K562 (cell line): ENCODE data around the gene CILP. TPM values are rescaled to one million over a fixed set of nuclear protein-coding genes. Genes with fewer than 3 reads are reported as not detected.

Source experiments
- ATAC-seq: fragments of 200-7000 bp; cut with Tn5 transposase; 3 replicates; pipeline ENCODE4 v1.9.1; 2020; ENCODE audit warnings: moderate library complexity
- BruUV-seq: library from RNA; stranded (reverse); fragments of 400-500 nt; replicated peaks from 2 replicates; lab custom pipeline; 2021; lab: Mats Ljungman, UMichigan
- CTCF ChIA-PET: fragments of 300-600 bp; formaldehyde crosslinking; extraction: SDS; loops from one replicate; lab custom pipeline; 2021; ENCODE audit warnings: low intra/inter-chr PET ratio; lab: Yijun Ruan, JAX
- POLR2A ChIA-PET: fragments of 300-600, 350-650 bp; sonication (Branson Sonifier 250); formaldehyde crosslinking; extraction: SDS; loops from one replicate; lab custom pipeline; 2021; ENCODE audit warnings: antibody characterized with exemption, inconsistent platforms; lab: Yijun Ruan, JAX
- DNase-seq, 4 experiments: peaks; one replicate each; pipeline versions ENCODE4 v3.0.0 to v3.0.0-alpha.2; 2011 to 2018; ENCODE audit warnings: low spot score in 3 of 4, mixed read lengths in 3 of 4; ENCODE audit errors: extremely low read depth in 1 of 4
- FAIRE-seq: peaks from 2 replicates; lab custom pipeline; 2011; peaks lifted over from hg19 to GRCh38; lab: Jason Lieb, UNC
- H2AFZ ChIP-seq: 2 replicates; pipeline ENCODE4 v1.6.0; 2011; ENCODE audit warnings: low read depth, low read length, control low read depth, inconsistent platforms
- H3K27ac ChIP-seq: fragments of 200-600 bp; 3 replicates; pipeline ENCODE4 v1.8.0; 2011; ENCODE audit warnings: low read depth, mild to moderate bottlenecking, control low read depth, inconsistent platforms, low read length, moderate library complexity, mixed read lengths; ENCODE audit errors: extremely low read depth
- H3K27me3 ChIP-seq, 2 experiments: fragments of 300-600 bp in 1 of 2; 2 replicates in 1 of 2; 3 replicates in 1 of 2; pipeline versions ENCODE4 v1.6.0 to v1.8.0; 2011; ENCODE audit warnings: inconsistent platforms in 2 of 2, low read length in 2 of 2, mild to moderate bottlenecking in 1 of 2, mixed read lengths in 1 of 2, moderate library complexity in 1 of 2; ENCODE audit not compliant: control insufficient read depth in 2 of 2, insufficient read depth in 2 of 2
- H3K36me3 ChIP-seq: fragments of 300-600 bp; 3 replicates; pipeline ENCODE4 v1.8.0; 2011; ENCODE audit warnings: mild to moderate bottlenecking, low read length, inconsistent platforms; ENCODE audit not compliant: control insufficient read depth, insufficient read depth
- H3K4me1 ChIP-seq, 2 experiments: fragments of 200-600 bp in 1 of 2; replicated peaks in 1 of 2; 2 replicates in 1 of 2; 3 replicates in 1 of 2; pipeline versions ENCODE4 v1.5.1 to v1.8.0; 2011; ENCODE audit warnings: inconsistent platforms in 2 of 2, low read length in 2 of 2, mild to moderate bottlenecking in 1 of 2, mixed read lengths in 1 of 2, moderate library complexity in 1 of 2; ENCODE audit not compliant: control insufficient read depth in 2 of 2, insufficient read depth in 2 of 2
- H3K4me2 ChIP-seq: 2 replicates; pipeline ENCODE4 v1.6.1; 2011; ENCODE audit warnings: low read length, control low read depth, inconsistent platforms, mixed read lengths; ENCODE audit not compliant: insufficient read depth
- H3K4me3 ChIP-seq: fragments of 200-600 bp; sonication (generic), shearing (Covaris generic); 2 replicates; pipeline ENCODE4 v1.5.1; 2016; ENCODE audit warnings: control low read depth, inconsistent platforms
- H3K79me2 ChIP-seq: fragments of 200-600 bp; 3 replicates; pipeline ENCODE4 v1.8.0; 2011; ENCODE audit warnings: low read length, inconsistent platforms; ENCODE audit not compliant: control insufficient read depth, insufficient read depth
- H3K9ac ChIP-seq, 2 experiments: 2 replicates each; pipeline versions ENCODE4 v1.6.0 to v1.6.1; 2011; ENCODE audit warnings: low read depth in 2 of 2, low read length in 2 of 2, control low read depth in 1 of 2, inconsistent platforms in 1 of 2, mild to moderate bottlenecking in 1 of 2, mixed read lengths in 1 of 2; ENCODE audit not compliant: insufficient read depth in 1 of 2
- H3K9me1 ChIP-seq: one replicate; pipeline ENCODE4 v1.6.0; 2011; ENCODE audit warnings: inconsistent platforms, mild to moderate bottlenecking, low read length, moderate library complexity; ENCODE audit not compliant: control insufficient read depth, insufficient read depth
- H3K9me3 ChIP-seq: replicated peaks from 2 replicates; pipeline ENCODE4 v1.5.1; 2011; ENCODE audit warnings: low read depth, low read length, inconsistent platforms; ENCODE audit not compliant: control insufficient read depth, insufficient read depth
- H4K20me1 ChIP-seq: replicated peaks from 2 replicates; pipeline ENCODE4 v1.6.1; 2011; ENCODE audit warnings: low read length, inconsistent platforms, mixed read lengths; ENCODE audit not compliant: control insufficient read depth, insufficient read depth
- NFXL1 ChIP-seq: fragments of 450-650 bp; formaldehyde crosslinking; IDR thresholded peaks from 2 replicates; pipeline ENCODE4 v1.4.0; 2021; ENCODE audit warnings: mild to moderate bottlenecking
- PTBP1 ChIP-seq: fragments of 200-400 bp; formaldehyde crosslinking; IDR thresholded peaks from 2 replicates; pipeline ENCODE4 v1.6.1; 2017; ENCODE audit warnings: low read depth, low read length
- RFX7 ChIP-seq: fragments of 250-450 bp; sonication (Bioruptor Pico); IDR thresholded peaks from 2 replicates; pipeline ENCODE4 v1.5.1; 2021; ENCODE audit warnings: mild to moderate bottlenecking
- ZC3H11A ChIP-seq: IDR thresholded peaks from 2 replicates; pipeline ENCODE4 v1.6.1; 2012; ENCODE audit warnings: low read depth, low read length, improper control_type of control experiment
- ZNF12 ChIP-seq: sonication (generic); formaldehyde crosslinking; IDR thresholded peaks from 2 replicates; pipeline ENCODE4 v1.4.0; 2020; ENCODE audit warnings: mild to moderate bottlenecking, missing genetic modification reagents
- WGBS: fragments of 100-300 bp; shearing (Covaris generic); methylation state at CpG from one replicate; pipeline ENCODE4 v1.1.6; 2016; ENCODE audit warnings: low coverage, mixed read lengths; ENCODE audit not compliant: insufficient coverage; ENCODE audit errors: missing lambda C conversion rate; 5-methylcytosine and 5-hydroxymethylcytosine counted together
- in situ Hi-C: fragments of 300-500 bp; cut with MboI; formaldehyde crosslinking; loops from 4 replicates; pipeline ENCODE4 v1.15.0; 2018; ENCODE audit warnings: inconsistent platforms, mixed read lengths
- intact Hi-C: fragments of 100-400 bp; cut with micrococcal nuclease; formaldehyde crosslinking; loops from 2 replicates; pipeline ENCODE4 v1.14.2; 2022
- polyA plus RNA-seq, 8 experiments: library from polyadenylated mRNA; depleted of rRNA in 4 of 8; stranded (reverse) in 5 of 8; unstranded in 3 of 8; fragments of >200 nt; fragmentation: Nextera tagmentation in 2 of 8; fragmentation: Illumina TruSeq in 1 of 8; extraction: Ambion mirVana in 2 of 8; extraction: Trizol in 1 of 8; gene quantifications; 2 replicates each; pipeline versions ENCODE4 v1.2.1 to v1.2.3, GENCODE V29; 2011 to 2014; ENCODE audit warnings: inconsistent platforms in 1 of 8, missing spikeins in 1 of 8
- total RNA-seq, 7 experiments: library from RNA; depleted of rRNA in 6 of 7; stranded (reverse); fragments of >200 nt in 6 of 7; fragmentation: Illumina TruSeq in 2 of 7; extraction: Trizol in 2 of 7; gene quantifications; 2 replicates each; pipeline versions ENCODE4 v1.2.1 to v1.2.3, GENCODE V29; 2011 to 2021; ENCODE audit warnings: low replicate concordance in 1 of 7
- TF ChIP-seq, protein P1 (sequence below), 2 experiments: fragments of 450-650 bp; IDR thresholded peaks; 2 replicates each; pipeline ENCODE4 v1.6.1; 2016

The CILP gene
- total and polyA plus RNA-seq, 9 of the 15 experiments (the other 6 are each of a cell fraction or from before 2014, with no cell fraction given): 0.03 TPM; not detected in 8

DNA sequence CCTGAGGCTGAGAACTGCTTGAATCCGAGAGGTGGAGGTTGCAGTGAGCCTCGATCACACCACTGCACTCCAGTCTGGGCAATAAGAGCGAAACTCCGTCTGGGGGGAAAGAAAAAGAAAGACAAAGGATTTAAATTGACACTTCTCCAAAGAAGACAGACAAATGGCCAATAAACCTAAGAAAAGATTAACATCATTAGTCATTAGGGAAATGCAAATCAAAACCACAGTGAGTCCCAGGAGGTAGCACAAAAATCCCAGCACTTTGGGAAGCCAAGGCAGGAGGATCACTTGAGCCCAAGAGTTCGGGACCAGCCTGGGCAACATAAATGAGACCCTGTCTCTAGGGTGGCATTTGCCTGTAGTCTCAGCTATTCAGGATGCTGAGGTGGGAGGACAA, 38.7 kb downstream of the CILP start (continued):
- no peak for TF ChIP-seq PTBP1
- TF ChIP-seq ZNF12 (CRISPR knock-in tag): no peak
- no peak for TF ChIP-seq ZC3H11A

GRCh38 chr15:65171428-65171827, 39.8 kb downstream of the CILP start:
- FAIRE-seq (no peak), DNase-seq (no peak), ATAC-seq (no peak)
- H3K9me3 ChIP-seq: no peaks in the 10 kb centered on the region
- in situ Hi-C loops (no loop called here), intact Hi-C loops (no loop called here)
- H3K4me3 ChIP-seq: no peak overlapping the region
- no peaks in the 10 kb centered on the region for H3K27me3 ChIP-seq
- H3K9me1 ChIP-seq: no peaks in the 10 kb centered on the region
- peaks cover 2% of the 10 kb centered on the region; the same call in 1 of the 3 replicates for H3K79me2 ChIP-seq
- ChIA-PET POLR2A (interaction anchor here (1.3 kb wide), 1 partner anchor 11 kb away, joined by 5 read pairs; no protein-coding TSS in a partner anchor), CTCF (no interaction called here)
- 94% methylated on average over 5 of the region's 5 CpGs for WGBS
- H3K4me2 ChIP-seq: no peak overlapping the region
- H3K36me3 ChIP-seq: peaks cover 60% of the 10 kb centered on the region; the same call in 2 of the 3 replicates
- H3K4me1 ChIP-seq: no peaks in the 10 kb centered on the region
- no TSS peak for BruUV-seq
- no peak for TF ChIP-seq NFXL1 (CRISPR knock-in tag)
- TF ChIP-seq, protein P1, sequence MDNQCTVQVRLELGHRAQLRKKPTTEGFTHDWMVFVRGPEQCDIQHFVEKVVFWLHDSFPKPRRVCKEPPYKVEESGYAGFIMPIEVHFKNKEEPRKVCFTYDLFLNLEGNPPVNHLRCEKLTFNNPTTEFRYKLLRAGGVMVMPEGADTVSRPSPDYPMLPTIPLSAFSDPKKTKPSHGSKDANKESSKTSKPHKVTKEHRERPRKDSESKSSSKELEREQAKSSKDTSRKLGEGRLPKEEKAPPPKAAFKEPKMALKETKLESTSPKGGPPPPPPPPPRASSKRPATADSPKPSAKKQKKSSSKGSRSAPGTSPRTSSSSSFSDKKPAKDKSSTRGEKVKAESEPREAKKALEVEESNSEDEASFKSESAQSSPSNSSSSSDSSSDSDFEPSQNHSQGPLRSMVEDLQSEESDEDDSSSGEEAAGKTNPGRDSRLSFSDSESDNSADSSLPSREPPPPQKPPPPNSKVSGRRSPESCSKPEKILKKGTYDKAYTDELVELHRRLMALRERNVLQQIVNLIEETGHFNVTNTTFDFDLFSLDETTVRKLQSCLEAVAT (IDR thresholded peaks at IDR 0.05): no peak
- no peak for TF ChIP-seq RFX7 (CRISPR knock-in tag)
- no peak overlapping the region for H3K9ac ChIP-seq
- H3K27ac ChIP-seq: no peak overlapping the region
- no peak overlapping the region for H2AFZ ChIP-seq
- no peaks in the 10 kb centered on the region for H4K20me1 ChIP-seq
